ENCODE measurements around the gene BCL11B.

GRCh38 chr14:99267837-99268781 lies 3.9 kb downstream of the BCL11B start:
- TF ChIP-seq FOXK2 (IDR thresholded peaks at IDR 0.05) = no peak
- TF ChIP-seq SP1 (IDR thresholded peaks at IDR 0.05) = no peak
- TF ChIP-seq BHLHE40 (IDR thresholded peaks at IDR 0.05; ENCODE audit: borderline replicate concordance) = no peak
- TF ChIP-seq TARDBP (IDR thresholded peaks at IDR 0.05) = no peak

All from HEK293T (cell line).